Keratinocyte (primary cell): Measurements from ENCODE around the gene QSOX2.

Experiments
- CTCF ChIP-seq, 3 experiments: IDR thresholded peaks in 1 of 3; conservative IDR thresholded peaks in 1 of 3; optimal IDR thresholded peaks in 1 of 3; 2 replicates in 2 of 3; 3 replicates in 1 of 3; pipeline versions ENCODE3 to v1.5.1; 2011; ENCODE audit warnings: low read length in 3 of 3, mild to moderate bottlenecking in 3 of 3, moderate library complexity in 2 of 3, control low read depth in 1 of 3, inconsistent platforms in 1 of 3; ENCODE audit not compliant: insufficient read depth in 2 of 3; ENCODE audit errors: extremely low read depth in 1 of 3
- EZH2 ChIP-seq: IDR thresholded peaks from one replicate; pipeline ENCODE4 v1.6.1; 2012; ENCODE audit warnings: inconsistent platforms, mild to moderate bottlenecking, low read length, moderate library complexity

GRCh38 chr9:136280535-136281315 is 35.1 kb upstream of the QSOX2 start:
- TF ChIP-seq EZH2 (no peak), CTCF (optimal IDR thresholded peaks at IDR 0.05 in 1 of 3, IDR thresholded peaks at IDR 0.05 in 1 of 3, conservative IDR thresholded peaks at IDR 0.05 in 1 of 3; ENCODE audit: extremely low read depth in 1 of 3, insufficient read depth in 2 of 3, low read length in 3 of 3) (no peak)
